NT2/D1 (cell line): ENCODE results near the gene PDGFD.

Experiments used
- SUZ12 ChIP-seq: IDR thresholded peaks from 2 replicates; pipeline ENCODE4 v1.6.1; 2011; ENCODE audit not compliant: insufficient read length, insufficient read depth; ENCODE audit errors: extremely low read depth
- ZNF274 ChIP-seq: IDR thresholded peaks from 2 replicates; pipeline ENCODE4 v1.6.1; 2011; ENCODE audit warnings: mild to moderate bottlenecking, low read depth, low read length

DNA sequence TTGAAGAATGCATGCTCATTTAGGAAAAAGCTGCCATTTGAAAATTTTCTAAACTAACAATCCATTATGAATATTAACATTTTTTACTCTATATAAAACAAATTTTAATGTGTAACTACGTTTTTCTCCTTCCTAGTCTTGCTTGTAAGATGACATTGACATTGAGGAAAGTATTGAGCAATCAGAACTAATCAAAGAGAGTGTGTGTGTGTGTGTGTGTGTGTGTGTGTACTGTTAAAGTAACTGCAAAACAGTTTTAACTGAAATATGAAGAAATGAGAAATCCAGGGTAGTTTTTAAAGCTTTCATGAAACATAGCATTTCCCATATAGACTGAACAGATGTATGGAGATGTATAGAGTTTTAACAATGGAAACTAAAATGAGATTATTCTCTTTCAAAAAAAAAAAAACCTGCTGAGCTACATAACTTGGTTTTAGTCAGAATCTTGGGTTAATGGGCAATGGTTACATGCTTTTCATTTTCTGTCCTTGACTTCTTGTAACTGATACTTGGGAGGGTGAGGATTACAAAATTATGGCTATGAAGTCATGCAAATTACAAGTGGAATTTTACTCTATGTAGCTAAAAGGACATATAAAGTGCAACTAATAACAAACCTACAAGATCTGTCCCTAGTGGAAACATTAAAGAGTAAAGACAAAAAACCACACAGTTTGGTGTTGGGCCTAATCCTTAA lies 2.0 kb downstream of the PDGFD start:
- TF ChIP-seq SUZ12: no peak
- no peak for TF ChIP-seq ZNF274
